Measurements from ENCODE around the gene CNTNAP2.

The CNTNAP2 gene

DNA sequence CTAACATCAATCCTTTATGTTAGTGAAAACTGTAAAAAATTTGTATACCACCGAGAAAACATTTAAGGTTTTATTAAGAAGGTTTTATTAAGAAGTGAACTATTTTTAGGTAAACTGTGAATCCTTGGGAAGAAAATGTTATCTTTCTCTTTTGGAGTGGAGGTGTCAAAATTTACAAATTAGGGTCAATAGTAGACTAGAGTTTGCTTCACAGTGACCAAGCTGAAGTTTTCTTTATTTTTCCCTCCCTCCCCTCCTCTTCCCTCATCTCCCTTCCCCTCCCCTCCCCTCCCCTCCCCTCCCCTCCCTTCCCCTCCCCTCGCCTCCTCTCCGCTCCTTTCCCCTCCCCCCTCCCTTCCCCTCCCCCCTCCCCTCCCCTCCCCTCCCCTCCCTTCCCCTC lies 168.8 kb downstream of the CNTNAP2 start:
- DNase-seq (ENCODE audit: low read depth in 1 of 2, low spot score in 1 of 2), result no peak

DNA sequence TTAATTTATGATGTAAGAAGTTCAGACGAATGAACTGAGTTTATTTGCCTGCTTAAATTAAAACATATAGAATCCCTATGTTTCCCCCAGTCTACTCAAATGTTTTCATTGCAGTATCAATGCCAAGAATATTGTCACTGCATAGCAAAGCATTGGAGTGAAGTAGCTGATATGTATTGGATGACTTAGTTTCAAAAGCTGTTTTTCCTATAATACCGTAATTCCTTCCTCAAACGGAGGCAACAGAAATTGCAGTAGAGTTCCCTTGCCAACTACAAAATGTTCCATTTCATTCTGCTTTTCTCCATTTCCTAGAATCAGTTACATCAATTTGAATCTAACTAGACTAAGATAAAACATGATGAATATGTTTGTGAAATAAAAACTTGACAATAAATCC lies 174.1 kb downstream of the CNTNAP2 start:
- DNase-seq (ENCODE audit: low read depth in 1 of 2, low spot score in 1 of 2), result no peak

DNA sequence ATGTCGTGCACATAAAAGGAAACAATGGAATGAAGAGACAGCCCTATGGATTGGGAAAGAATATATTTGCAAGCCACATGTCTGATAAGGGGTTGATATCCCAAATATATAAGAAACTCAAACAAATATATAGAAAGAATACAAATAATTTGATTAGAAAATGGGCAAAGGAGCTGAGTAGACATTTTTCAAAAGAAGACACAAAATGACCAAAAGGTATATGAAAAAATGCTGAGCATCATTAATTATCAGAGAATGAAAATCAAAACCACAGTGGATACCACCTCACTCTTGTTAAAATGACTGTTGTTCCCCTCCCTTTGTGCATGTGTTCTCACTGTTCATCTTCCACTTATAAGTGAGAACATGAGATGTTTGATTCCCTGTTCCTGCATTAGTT lies 175.3 kb downstream of the CNTNAP2 start:
- DNase-seq (ENCODE audit: low read depth in 1 of 2, low spot score in 1 of 2), result no peak

DNA sequence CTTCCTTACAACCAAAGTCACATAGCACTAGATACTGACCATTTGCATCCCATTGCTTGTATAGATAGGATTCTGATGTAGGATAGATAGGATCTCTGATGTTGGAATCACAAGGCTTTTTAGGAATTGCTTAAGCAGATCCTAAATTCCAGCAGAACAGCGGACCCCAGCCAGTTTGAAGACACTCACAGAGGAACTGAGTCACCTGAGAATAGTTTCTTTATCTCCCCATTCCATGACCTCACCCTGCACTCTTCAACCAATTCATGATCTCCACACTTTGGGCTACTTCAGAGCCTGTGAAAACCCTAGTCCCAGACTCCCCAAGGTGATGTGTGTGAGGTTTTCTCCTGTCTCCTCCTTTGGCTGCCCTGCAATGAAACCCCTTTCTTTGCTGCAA lies 179.4 kb downstream of the CNTNAP2 start:
- DNase-seq (ENCODE audit: low read depth in 1 of 2, low spot score in 1 of 2), result no peak

DNA sequence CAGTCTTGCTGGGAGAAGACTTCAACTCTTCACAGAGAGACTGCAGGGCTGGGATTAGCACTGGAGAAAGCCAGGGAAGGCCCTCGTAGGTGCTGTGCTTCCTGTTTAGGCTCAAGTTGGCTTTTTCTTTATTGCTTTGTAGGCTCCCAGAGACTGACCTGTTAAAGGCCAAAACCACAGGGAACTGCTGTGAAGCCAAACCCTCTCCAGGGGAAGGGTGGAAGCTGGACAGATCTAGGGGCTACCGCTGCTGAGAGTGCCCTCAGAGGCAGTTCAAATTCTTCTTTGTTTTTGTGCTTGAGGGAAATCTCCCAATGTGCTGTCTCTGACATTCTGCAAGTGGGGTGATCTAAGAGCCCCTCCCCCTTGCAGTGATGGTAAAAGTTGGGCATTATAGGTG lies 198.4 kb downstream of the CNTNAP2 start:
- no peak for DNase-seq (ENCODE audit: low read depth in 1 of 2, low spot score in 1 of 2)

DNA sequence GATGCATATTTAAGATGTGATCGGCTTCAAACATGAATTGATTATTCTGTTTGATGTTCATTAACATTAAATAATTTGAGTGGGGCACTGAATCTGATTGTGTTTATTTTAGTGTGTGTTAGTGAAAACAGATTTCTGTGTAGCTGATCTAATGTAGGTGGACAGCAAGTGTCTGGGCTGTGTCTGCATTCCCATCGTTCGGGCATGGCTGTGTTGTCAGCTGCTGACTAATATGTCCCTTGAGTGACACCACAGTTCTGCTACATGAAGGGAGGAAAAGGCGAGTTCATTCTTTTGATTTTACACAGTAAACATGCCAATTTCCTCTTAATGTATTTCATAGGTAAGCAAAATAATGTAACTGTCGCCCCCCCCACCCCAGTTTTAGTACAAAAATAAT lies 203.0 kb downstream of the CNTNAP2 start:
- DNase-seq (ENCODE audit: low read depth in 1 of 2, low spot score in 1 of 2), result no peak

DNA sequence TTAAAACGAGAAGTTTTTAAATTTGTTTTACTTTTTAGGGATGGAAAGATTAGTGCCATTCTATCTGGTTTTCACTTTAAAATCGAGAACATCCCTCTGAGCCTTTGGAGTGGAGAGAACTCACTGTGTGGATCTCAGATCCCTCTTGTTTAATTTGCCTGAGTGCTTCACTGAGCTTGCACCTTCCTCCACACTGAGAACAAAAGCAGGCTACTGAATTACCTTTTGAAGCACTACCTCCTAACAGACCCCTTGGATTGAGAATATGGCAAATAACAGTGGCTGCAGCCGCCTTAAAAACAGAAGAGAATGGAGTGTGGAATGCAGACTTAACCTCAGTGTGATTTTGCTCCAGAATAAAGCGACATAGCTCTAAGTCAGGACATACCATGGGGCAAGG lies 204.7 kb downstream of the CNTNAP2 start:
- DNase-seq (ENCODE audit: low read depth in 1 of 2, low spot score in 1 of 2), result no peak

DNA sequence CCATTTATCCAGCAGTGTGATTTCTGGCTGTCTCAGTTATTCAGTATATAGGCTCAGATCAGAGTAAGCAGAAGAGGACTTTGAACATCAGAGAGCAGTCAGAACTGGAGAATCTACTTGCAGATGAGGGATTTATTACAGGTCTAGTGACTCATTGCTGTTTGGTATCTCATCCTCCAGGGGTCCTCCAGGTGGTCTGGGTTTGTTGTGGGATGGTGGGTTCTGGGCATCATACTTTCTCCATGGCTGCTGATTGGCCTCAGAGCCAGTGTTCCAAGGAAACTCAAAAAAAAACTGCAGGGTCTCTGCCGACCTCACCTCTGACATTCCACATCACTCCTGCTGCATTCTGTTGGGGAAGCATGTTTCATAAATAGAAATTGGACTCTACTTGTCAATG lies 214.8 kb downstream of the CNTNAP2 start:
- no peak for DNase-seq (ENCODE audit: low read depth in 1 of 2, low spot score in 1 of 2)

DNA sequence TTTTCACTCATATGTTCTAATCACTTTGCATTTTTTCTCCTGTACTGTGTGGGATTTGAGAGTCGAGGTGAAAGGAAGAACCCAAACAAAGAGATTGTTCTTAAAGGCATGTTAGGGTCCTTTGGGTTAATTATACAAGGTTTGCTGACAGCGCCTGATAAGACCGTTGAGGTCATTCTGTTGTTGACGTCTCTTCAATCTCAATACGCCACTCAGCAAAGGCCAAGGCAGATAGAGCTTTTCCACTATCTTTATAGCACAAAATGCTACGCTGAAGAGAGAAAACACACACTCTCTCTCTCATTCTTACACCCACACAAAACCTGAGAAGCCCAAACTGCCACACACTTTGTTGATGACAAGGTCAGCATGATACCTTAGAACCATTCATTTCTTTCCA lies 228.7 kb downstream of the CNTNAP2 start:
- DNase-seq (ENCODE audit: low read depth in 1 of 2, low spot score in 1 of 2), result no peak

DNA sequence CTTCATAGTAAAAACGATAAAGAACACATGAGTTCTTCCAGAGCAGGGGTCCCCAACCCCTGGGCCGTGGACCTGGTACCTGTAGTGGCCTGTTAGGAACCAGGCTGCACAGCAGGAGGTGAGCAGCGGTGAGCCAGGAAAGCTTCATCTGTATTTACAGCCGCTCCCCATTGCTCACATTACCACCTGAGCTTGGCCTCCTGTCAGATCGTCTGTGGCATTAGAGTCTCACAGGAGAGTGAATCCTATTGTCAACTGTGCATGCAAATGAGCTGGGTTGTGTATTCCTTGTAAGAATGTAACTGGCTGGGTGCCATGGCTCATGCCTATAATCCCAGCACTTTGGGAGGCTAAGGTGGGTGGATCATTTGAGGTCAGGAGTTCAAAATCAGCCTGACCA lies 229.5 kb downstream of the CNTNAP2 start:
- no peak for DNase-seq (ENCODE audit: low read depth in 1 of 2, low spot score in 1 of 2)

DNA sequence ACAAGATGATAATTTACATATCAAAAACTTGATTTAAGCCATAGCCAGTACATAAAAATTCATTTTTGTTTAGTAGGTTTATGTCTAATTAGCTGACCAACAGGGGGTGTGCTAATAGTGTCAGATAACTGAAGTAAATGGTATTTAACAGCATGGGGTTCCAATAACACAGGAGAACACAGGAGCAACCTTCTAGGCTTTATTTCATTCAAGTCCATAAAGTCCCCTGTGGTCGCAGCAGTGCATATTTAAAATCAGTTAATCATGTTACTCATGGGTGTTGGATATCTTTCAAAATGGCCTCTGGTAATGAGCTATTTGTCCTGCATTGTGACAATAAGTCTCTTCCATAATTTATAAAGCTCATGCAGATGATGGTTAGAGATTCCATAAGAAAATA lies 238.6 kb downstream of the CNTNAP2 start:
- no peak for DNase-seq (ENCODE audit: low read depth in 1 of 2, low spot score in 1 of 2)

DNA sequence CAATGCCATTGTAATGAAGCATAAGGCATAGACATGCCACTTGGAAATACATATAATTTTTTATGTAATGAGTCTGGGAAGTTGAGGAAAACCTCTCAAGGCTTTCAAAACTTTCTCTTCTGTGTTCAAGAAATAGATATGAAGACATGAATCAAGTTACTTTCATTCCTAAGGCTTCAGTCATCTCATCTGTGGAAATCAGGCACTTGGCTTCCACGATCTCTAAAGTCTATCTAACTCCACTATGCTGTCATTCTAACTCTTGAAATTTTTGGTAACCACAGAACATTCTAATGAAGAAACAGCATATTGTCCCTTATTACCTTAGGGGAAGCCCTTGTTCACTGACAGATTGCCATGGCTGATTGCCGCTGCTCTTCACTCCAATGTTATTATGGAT lies 242.6 kb downstream of the CNTNAP2 start:
- DNase-seq (ENCODE audit: low read depth in 1 of 2, low spot score in 1 of 2), result no peak

DNA sequence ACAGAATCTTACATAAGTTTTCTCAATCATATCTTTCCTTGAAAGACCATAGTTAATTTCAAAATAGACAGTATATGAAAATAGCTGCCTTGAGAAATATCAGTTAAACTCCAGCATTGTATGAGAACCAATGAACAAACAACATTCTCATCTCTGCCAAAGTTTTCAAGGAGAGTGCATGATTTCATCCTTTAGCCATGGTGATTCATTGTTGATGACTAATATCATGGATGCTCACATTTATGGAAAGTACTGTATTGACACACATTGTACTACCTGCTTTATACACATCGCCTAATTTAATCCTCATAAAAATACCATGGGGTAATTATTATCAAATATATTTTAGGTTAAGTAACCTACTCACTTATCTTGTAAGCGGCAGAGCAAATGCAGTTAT lies 250.3 kb downstream of the CNTNAP2 start:
- no peak for DNase-seq (ENCODE audit: low read depth in 1 of 2, low spot score in 1 of 2)

DNA sequence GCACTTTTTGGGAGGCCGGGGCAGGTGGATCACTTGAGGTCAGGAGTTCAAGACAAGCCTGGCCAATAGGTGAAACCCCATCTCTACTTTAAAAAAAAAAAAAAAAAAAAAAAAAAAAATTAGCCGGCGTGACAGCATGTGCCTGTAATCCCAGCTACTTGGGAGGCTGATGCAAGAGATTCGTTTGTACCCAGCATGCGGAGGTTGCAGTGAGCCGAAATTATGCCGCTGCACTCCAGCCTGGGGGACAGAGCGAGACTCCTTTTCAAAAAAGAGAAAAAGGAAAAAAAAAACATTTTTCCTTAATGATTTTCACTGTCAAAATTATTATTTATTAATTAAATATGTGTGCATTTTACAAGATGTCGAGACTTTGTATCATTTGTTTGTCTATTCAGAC lies 253.6 kb downstream of the CNTNAP2 start:
- no peak for DNase-seq (ENCODE audit: low read depth in 1 of 2, low spot score in 1 of 2)

DNA sequence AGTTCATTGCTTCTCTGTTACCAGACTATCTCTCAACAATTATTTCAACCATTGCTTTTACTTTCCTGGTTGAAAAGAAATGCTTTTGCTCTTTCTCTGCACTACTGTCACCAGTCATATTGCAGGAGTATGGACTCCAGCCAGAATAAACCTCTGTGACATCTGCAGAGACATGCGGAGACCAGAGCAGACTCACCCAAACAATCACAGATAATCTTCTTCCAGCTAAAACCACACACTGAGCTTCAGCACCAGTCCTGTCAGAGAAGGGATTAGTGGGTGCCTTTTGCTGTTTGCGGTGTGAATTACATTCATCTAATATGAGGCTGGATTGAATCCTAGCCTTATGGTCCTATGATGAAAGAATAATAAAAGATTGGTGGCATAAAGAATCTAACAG lies 258.6 kb downstream of the CNTNAP2 start:
- no peak for DNase-seq (ENCODE audit: low read depth in 1 of 2, low spot score in 1 of 2)

DNA sequence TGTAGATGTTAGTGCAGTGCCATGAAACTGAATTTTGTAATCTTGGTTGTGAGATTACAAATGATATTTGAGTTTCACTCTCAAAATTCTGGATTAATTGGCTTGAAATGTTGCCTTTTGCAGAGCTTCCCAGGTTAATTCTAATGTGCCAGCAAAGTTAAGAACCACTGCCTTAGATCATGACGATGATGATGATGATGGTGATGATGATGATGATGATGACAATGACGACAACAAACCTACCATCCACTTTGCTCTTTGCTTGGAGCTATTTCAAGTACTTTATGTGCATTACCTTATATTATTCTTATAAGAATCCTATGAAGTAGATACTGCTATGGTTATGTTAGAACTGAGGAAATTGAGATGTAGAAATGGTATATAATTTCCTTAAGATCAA lies 261.6 kb downstream of the CNTNAP2 start:
- no peak for DNase-seq (ENCODE audit: low read depth in 1 of 2, low spot score in 1 of 2)

DNA sequence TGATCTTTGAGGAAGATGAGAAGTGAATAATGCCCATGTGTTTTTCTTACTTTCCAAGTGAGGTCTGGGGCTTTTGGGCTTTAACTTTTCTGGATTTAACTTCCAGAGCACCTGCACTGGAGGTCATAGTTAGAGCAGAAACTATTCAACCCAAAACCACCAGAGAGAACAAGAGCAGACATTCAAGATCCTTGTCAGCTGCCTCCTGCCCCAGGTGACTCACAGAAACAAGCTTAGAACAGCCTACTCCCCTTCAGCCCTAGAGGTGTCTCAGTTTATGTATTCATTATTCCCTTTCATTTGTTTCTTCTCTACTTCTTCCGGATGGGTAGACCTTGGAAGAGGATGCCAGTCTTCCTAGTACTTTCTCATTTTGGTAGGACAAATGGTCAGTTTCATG lies 270.5 kb downstream of the CNTNAP2 start:
- no peak for DNase-seq (ENCODE audit: low read depth in 1 of 2, low spot score in 1 of 2)

DNA sequence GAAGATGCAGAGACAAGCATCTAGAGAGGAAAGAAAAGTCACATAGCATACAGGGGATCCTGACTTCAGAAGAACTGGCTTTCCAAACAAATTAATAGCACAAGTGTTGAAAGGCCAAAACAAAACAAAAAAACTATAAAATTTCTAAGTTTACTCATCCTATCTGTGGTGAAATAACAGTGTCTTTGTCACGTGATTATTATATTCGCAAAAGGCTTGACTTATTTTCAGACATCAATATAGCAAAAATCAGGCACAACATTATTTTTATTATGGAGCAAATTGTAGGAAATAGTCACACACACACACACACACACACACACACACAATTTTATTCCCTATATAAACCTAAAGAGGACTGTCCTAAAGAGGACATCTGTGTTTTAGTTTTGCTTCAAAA lies 272.3 kb downstream of the CNTNAP2 start:
- DNase-seq (ENCODE audit: low read depth in 1 of 2, low spot score in 1 of 2), result no peak

DNA sequence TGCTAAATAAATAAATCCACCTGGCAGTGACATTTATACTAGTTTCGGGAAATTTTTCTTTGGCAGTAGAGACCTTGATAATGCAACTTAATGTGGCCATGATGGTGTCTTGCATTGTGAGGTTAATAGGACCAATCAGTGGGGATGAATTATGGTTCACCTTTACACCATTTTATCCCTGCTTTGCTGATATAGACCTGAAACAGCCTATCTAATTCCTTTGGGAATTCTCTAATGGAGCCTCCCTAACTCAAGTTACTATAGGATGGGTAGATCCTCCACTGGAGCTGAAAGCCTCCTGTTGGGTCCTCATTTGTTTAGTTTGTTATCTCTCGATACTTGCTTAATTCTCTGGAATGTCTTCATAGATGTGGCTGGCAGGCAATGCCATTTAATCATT lies 276.7 kb downstream of the CNTNAP2 start:
- DNase-seq (ENCODE audit: low read depth in 1 of 2, low spot score in 1 of 2), result no peak

DNA sequence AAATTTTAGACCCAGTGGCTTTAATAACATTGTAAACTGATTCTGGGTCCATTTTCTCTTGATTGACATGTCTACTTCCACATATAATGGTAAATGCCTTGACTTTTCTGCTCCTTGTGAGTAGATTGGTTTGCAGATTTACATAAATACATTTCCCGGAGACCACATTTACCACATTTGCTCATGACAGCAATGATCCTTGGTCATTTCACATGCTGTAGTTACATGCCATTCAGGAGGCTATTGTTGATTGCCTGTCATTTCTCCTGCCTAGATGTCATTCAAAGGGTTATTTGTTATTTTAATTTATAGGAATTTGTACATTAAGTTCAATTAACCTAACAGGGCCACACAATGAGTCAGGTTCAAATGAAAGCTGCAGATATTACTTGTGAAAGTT lies 280.5 kb downstream of the CNTNAP2 start:
- no peak for DNase-seq (ENCODE audit: low read depth in 1 of 2, low spot score in 1 of 2)

DNA sequence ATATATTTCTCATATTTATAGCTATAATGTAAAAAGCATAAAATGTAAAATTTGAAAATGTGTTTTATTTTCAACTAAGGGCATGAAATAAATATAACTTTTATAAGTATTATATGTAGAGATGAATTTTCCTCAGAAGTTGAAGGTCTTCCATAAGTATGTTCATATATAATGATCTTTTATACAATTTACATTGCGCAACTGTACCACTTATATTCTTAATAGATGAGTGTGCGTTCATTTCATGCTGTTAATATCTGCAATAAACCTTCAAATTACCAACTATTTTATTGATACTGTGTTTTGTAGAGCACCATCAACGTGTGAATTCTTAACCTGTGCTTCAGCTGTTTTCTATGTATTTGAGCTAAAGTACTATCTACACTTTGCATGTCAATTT lies 285.3 kb downstream of the CNTNAP2 start:
- no peak for DNase-seq (ENCODE audit: low read depth in 1 of 2, low spot score in 1 of 2)

DNA sequence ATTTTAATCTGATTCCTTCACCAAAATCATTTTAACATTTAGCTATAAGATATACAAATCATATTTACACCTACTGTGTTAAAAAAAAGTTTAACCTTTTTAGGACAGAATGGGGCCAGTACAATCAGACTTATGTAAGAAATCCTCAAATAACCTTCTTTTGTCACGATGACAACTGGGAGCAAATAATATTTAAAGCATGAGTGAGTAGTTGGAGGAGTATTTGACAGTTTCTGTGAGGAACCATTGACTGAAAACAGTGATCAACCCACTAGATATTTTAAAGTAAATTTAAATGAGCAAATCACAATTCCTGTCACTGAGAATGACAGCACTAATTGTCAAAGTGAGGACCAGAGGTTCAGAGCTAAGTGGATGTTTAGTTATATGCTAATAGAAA lies 289.1 kb downstream of the CNTNAP2 start:
- DNase-seq (ENCODE audit: low read depth in 1 of 2, low spot score in 1 of 2), result no peak

DNA sequence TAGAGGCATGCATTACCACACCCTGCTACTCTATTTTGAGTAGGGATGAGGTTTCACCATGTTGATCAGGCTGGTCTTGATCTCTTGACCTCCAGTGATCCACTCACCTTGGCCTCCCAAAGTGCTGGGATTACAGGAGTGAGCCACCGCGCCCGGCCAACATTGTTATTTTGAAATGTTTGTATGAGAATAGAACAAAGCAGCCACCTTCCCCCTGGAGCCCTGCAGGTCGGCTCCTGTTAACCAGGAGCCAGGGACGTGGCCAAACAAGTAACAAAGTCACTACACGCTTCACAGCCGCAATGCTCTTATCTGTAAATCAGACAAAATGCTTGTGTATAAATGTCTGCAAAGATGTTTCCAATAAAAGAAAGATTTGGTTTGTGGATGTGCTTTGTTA lies 295.4 kb downstream of the CNTNAP2 start:
- no peak for DNase-seq (ENCODE audit: low read depth in 1 of 2, low spot score in 1 of 2)

DNA sequence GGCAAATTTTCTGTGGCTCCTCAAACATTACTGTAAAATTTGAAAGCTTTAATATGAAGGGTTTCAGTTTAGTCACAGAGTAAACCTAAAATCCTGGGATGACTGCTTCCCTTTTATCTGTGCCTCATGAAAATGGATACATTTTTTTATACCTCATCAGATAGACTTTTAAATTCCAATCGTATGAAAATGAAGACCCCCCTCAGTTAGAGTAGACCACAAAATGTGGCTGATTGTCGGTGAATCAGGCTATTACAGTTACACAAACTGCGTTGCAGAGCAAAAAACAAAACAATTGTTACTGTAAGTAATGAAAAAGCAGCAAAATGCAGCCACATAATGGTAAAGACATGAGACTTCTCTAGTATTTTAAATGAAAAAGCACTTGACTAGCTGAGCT lies 296.2 kb downstream of the CNTNAP2 start:
- no peak for DNase-seq (ENCODE audit: low read depth in 1 of 2, low spot score in 1 of 2)

Data from stimulated activated CD4-positive, alpha-beta T cell treated with anti-CD3 and anti-CD28 coated beads, Interleukin-15, amount 100 ng/mL, for 1 hour (primary cell).